ENCODE results near the gene TSNAXIP1.
"Not testable (repeated sequence)": the region's sequence is repeated elsewhere in the genome, so short reads cannot be mapped to it uniquely, and the experiment has no call there.

TSNAXIP1 gene

DNA sequence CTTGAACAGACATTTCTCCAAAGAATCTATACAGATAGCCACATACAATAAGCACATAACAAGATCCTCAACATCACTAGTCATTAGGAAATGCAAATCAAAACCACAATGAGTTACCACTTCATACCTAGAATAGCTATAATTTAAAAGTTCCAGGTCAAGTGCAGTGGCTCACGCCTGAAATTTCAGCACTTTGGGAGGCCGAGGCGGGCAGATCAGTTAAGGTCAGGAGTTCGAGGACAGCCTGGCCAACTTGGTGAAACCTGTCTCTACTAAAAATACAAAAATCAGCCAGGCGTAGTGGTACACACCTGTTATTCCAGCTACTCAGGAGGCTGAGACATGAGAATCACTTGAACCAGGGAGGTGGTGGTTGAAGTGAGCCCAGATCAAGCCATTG lies 20.2 kb upstream of the TSNAXIP1 start:
- DNase-seq: no peak

DNA sequence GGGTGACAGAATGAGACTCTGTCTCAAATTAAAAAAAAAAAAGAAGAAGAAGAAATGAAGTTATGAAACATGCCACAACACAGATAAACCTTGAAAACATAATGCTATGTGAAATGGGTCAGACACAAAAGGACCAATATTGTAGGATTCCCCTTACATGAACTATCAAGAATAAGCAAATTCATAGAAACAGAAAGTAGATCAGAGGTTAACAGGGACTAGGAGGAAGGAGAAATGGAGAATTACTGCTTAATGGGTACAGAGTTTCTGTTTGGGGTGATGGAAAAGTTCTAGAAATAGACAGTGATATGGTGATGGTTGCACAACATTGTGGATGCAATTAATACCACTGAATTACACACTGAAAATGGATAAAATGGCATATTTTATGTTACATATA lies 16.6 kb upstream of the TSNAXIP1 start:
- no peak for DNase-seq

GRCh38 chr16:67796099-67796718 lies 10.5 kb upstream of the TSNAXIP1 start:
- no peak for DNase-seq

GRCh38 chr16:67800338-67800926 lies 6.3 kb upstream of the TSNAXIP1 start:
- no peak for DNase-seq

- no peak for DNase-seq
Observed at GRCh38 chr16:67801241-67801640, 5.4 kb upstream of the TSNAXIP1 start.

DNA sequence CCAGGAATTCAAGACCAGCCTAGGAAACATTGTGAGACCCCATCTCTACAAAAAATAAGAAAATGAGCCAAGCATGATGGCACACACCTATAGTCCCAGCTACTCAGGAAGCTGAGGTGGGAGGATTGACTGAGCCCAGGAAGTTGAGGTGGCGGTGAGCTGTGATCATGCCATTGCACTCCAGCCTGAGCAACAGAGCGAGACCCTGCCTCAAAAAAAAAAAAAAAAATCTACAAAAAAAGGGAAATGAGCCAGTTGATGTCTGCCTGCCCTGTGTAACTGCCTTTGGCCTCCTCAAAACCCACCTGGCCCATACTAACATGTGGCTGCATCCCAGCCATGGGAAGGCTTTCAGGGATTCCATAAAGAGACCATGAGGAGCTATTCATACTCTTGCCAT lies 4.8 kb upstream of the TSNAXIP1 start:
- DNase-seq: peak; percentile 48

- DNase-seq: no peak
Observed at GRCh38 chr16:67803894-67804293, 2.8 kb upstream of the TSNAXIP1 start.

GRCh38 chr16:67804853-67805542 lies 1.7 kb upstream of the TSNAXIP1 start:
- DNase-seq: no peak

DNA sequence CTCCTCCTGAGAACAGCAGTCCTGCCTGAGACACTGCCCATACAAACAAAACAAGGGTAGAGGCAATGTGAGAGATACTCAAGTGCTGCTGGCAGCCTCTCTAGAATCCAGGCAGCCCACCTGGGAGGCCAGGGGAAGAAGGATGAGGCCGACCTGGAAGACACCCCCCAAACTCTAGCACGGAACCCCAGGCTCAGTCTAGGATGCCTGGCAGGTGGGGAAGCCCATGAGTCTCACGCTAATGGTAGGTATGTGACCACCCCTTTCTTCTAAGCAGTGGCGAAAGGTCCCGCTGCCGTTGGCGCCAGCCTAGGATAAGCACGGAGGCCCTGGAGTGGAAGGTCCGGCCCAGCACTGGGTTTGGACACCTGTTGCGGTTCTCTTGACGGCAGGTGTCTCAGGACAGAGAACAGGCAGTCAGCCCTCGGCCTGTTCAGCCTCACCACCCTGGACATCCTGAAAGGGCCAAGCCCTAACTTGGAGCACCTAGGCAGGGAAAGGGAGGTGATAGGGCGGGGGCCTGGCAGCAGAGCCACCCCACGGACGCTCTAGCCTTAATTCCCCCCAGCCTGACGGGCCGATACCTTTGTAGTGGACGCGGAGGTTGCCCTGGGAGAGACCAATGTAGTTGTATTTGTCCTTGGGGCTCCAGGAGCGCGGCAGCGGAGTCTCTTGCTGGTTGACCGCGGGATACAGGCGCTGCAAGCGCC lies 816 bp upstream of the TSNAXIP1 start:
- DNase-seq: no peak

DNA sequence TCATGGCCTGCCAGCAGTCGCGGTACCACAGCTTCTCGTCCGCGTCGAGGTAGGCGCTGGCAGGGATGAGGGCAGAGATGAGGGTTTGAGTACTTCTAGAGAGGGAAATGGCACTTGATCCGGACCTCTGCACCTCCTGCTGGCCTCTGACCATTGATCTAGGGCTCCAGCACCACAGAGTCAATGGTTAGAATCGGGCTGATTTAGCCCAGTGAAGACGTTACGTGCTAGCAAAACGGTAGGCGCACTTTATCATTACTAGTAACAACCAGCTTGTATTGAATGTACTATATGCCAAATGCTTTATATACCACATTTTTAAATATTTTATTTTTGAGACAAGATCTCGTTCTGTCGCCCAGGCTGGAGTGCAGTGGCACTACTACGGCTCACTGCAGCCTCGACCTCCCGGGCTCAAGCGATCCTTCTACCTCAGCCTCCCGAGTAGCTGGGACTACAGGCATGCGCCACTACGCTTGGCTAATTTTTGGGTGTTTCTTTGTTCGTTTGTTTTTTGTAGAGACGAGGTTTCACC lies 526 bp downstream of the TSNAXIP1 start:
- DNase-seq: no peak

DNA sequence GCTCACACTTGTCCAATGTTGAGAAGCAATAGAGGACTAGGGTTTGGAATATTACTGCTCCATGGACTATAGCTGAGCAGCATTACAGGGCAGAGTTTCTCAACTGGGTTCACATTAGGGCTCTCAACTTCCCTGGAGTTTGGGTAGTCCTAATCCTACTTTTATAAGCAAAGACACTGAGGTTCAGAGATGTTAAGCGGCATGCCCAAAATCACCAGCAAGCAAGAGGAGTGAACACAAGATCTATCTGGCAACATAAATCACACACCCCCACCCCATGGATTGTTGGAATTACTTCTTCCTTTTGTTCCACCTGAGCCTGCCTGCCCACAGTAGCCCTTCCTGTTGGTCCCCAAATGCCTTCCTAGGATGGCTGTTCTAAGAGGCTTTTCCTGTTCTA lies 5.2 kb downstream of the TSNAXIP1 start:
- DNase-seq: no peak

DNA sequence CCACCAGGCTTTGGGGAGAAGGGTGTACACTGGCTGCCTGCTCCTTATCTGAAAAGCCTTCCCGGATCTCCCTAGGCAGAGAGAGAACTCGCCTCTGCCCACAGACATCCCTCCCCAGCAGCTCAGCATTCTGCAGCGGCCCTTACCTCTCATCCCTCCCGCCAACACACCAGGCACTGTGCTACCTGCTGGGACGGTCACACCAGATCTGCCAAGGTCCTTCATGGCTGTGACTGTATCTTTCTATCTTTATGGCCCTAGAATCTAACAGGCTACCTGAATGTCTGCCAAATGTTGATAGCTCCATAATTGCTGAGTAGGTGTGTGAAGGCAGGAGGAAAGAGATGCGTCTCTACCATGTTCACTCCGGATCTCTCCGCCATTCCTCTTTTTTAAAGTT lies 7.9 kb downstream of the TSNAXIP1 start:
- DNase-seq: no peak

DNA sequence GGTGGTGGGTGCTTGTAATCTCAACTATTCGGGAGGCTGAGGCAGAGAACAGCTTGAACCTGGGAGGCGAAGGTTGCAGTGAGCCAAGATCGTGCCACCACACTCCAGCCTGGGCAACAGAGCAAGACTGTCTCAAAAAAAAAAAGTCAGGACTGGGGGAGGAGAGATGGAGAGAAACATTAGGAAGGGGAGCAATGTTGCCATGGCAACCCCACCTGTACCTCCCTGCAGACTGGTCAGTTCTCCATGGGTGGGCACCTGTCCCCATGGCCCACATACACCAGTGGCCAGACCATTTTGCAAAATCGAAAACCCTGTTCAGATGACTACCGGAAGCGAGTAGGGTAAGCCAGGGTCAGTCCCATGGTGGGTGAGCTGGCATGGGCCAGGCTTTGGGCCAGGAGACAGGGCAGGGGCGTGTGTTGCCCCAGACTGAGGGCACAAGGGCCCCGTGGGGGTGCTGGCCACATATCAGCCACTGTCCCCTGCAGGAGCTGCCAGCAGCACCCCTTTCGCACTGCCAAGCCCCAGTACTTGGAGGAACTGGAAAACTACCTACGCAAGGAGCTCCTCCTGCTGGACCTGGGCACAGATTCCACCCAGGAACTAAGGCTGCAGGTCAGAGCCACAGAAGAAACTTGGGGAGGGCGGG lies 14.0 kb downstream of the TSNAXIP1 start:
- no peak for DNase-seq

DNA sequence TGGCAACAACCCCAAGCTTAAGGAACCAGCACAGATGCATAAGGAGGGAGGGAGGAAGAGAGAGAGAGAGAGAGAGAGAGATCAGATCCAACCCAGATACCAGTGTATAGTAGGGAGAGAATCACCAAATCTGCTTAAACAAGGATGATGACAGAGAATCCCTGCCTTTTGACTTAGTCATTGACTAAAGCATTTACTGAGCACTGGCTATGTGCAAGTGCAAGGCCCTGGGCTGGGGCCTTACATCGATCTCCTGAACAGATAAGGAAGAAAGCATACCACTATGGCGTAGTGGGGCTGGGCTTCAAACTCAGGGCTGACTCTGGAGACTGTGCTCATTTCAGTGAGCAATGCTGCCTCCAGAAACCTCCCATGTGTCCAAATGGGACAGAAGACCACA lies 15.8 kb downstream of the TSNAXIP1 start:
- DNase-seq: no peak

DNA sequence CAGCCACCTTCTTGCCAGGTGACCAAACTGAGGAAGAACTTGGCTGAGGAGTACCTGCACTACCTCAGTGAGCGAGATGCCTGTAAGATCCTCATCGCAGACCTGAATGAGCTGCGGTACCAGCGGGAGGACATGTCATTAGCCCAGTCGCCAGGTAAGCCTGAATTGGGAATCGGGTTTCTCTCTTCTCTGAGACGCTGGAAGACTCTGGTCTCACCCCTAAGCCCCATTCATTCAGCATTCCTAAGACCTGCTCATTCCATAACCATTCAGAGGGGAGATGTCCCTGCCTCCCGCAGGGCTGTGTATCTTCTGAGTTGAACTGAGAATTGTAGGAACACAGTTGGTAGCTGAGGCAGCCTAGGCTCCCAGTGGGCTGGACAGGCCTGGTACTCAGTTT lies 18.4 kb downstream of the TSNAXIP1 start:
- DNase-seq: no peak

DNA sequence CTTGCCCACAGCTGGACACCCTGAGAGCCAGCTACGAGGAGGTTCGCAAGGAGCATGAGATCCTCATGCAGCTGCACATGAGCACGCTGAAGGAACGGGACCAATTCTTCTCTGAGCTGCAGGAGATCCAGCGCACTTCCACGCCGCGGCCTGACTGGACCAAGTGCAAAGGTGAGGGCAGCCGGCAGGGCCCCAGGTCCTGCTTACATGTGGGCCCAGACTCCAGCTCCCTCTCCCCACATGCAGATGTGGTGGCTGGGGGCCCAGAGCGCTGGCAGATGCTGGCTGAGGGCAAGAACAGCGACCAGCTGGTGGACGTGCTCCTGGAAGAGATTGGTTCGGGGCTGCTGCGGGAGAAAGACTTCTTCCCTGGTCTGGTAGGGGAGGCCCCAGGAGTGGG lies 19.2 kb downstream of the TSNAXIP1 start:
- DNase-seq: no peak

DNA sequence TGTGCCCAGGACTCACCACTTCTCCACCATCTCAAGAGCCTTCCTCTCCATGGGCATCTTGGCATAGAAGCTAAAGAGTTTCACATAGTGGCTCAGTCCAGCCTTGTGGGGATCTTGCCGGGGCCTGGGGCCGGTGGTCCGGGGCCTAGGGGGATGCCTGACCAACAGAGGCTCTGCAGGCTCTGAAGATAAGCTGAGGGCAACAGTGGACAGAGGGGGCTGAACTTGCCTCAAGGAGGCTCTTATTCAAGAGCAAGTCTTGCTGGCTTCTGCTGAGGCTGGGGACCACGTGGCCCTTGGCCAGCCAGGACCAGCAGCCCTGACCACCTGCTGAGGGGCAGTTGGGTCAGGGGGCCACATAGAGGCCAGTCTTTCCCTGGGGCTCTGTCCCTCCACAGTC lies 22.0 kb downstream of the TSNAXIP1 start:
- no peak for DNase-seq

- no peak for DNase-seq
Observed at GRCh38 chr16:67833030-67833414, 26.3 kb downstream of the TSNAXIP1 start.

- DNase-seq: peak; percentile 95
Observed at GRCh38 chr16:67833415-67834241, 26.9 kb downstream of the TSNAXIP1 start.

DNA sequence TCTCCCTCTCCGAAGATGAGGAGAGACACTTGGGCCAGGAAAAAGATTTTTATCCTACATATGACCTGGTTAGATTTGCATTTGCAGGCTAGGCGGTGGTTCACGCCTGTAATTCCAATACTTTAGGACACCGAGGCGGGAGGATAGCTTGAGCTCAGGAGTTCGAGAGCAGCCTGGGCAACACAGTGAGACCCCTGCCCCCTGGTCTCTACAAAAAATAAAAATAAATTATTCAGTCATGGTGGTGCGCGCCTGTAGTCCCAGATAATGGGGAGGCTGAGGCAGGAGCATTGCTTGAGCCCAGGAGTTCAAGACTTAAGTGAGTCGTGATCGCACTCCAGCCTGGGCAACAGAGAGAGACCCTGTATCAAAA lies 27.5 kb downstream of the TSNAXIP1 start:
- DNase-seq: no peak

GRCh38 chr16:67837190-67837589 lies 30.5 kb downstream of the TSNAXIP1 start:
- DNase-seq: not testable (repeated sequence)

DNA sequence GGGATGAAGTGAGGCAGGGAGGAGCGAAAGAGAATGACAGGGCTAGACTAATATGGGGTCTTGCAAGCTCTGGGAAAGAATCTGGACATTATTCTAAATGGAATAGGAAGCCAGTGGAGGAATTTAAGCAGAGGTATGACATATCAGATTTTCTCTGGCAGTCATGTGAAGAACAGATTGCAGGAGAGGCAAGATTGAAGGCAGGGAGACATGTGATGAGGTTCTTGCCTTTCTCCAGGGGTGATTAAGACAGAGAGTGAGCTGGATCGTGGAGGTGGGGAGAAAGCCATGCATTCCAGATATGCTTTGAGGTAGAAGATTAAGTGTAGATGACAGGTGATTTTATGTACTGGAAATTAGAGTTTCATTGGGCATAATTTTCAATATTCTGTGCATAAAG lies 31.1 kb downstream of the TSNAXIP1 start:
- DNase-seq: no peak

Measured in CD4-positive, alpha-beta T cell treated with Interleukin-10 for 1 hour (primary cell).